HepG2 (cell line): ENCODE results near the gene PLAA. TPM values are rescaled to one million over a fixed set of nuclear protein-coding genes. Genes with fewer than 3 reads are reported as not detected.
A peak's percentile ranks its signal among the peaks of the same experiment; 100 is the strongest.

Experiments used
- ATAC-seq: fragments of 200-7000 bp; cut with Tn5 transposase; 3 replicates; pipeline ENCODE4 v1.9.1; 2020; ENCODE audit warnings: mild to moderate bottlenecking, moderate library complexity
- BruUV-seq: library from RNA; stranded (reverse); fragments of 400-500 nt; replicated peaks from 2 replicates; lab custom pipeline; 2021; lab: Mats Ljungman, UMichigan
- CTCF ChIA-PET: fragments of 300-600 bp; formaldehyde crosslinking; extraction: SDS; loops from one replicate; lab custom pipeline; 2021; ENCODE audit warnings: low total read pairs, inconsistent platforms, low intra/inter-chr PET ratio; lab: Yijun Ruan, JAX
- POLR2A ChIA-PET: fragments of 350-600 bp; sonication (Branson Sonifier 250); formaldehyde crosslinking; loops from one replicate; lab custom pipeline; 2020; ENCODE audit warnings: antibody characterized with exemption, inconsistent platforms; lab: Yijun Ruan, JAX
- DNase-seq: peaks from one replicate; pipeline ENCODE4 v3.0.0-alpha.2; 2015; ENCODE audit warnings: low spot score
- FAIRE-seq: peaks from 3 replicates; lab custom pipeline; 2011; peaks lifted over from hg19 to GRCh38; lab: Jason Lieb, UNC
- H2AFZ ChIP-seq: one replicate; pipeline ENCODE4 v1.6.1; 2011; ENCODE audit warnings: low read length, inconsistent platforms
- H3K27ac ChIP-seq: fragments of 300-600 bp; 3 replicates; pipeline ENCODE4 v1.8.0; 2011; ENCODE audit warnings: mixed run types, mild to moderate bottlenecking, mixed read lengths, low read length, inconsistent platforms; ENCODE audit not compliant: insufficient read depth; ENCODE audit errors: extremely low read length
- H3K27me3 ChIP-seq, 2 experiments: fragments of 200-600 bp in 1 of 2; 2 replicates in 1 of 2; 3 replicates in 1 of 2; pipeline versions ENCODE4 v1.6.0 to v1.8.0; 2011; ENCODE audit warnings: low read length in 2 of 2, mild to moderate bottlenecking in 2 of 2, moderate library complexity in 2 of 2, inconsistent platforms in 1 of 2; ENCODE audit not compliant: insufficient read depth in 2 of 2, control insufficient read depth in 1 of 2
- H3K36me3 ChIP-seq, 2 experiments: fragments of 200-600 bp in 1 of 2; replicated peaks in 1 of 2; 2 replicates in 1 of 2; 3 replicates in 1 of 2; pipeline versions ENCODE4 v1.5.1 to v1.8.0; 2011; ENCODE audit warnings: low read length in 2 of 2, inconsistent platforms in 1 of 2; ENCODE audit not compliant: insufficient read depth in 2 of 2, control insufficient read depth in 1 of 2
- H3K4me1 ChIP-seq: 2 replicates; pipeline ENCODE4 v1.5.1; 2012; ENCODE audit warnings: low read length, inconsistent platforms; ENCODE audit not compliant: insufficient read depth
- H3K4me2 ChIP-seq: 2 replicates; pipeline ENCODE4 v1.6.0; 2011; ENCODE audit warnings: low read depth, low read length, inconsistent platforms
- H3K4me3 ChIP-seq, 3 experiments: fragments of 200-600 bp in 1 of 3; sonication (generic), shearing (Covaris generic) in 1 of 3; replicated peaks in 1 of 3; 2 replicates each; pipeline ENCODE4 v1.5.1; 2011 to 2016; ENCODE audit warnings: low read length in 3 of 3, inconsistent platforms in 2 of 3, low read depth in 2 of 3, mild to moderate bottlenecking in 2 of 3, control low read depth in 1 of 3, mixed read lengths in 1 of 3; ENCODE audit not compliant: insufficient read depth in 1 of 3
- H3K79me2 ChIP-seq: one replicate; pipeline ENCODE4 v1.6.1; 2011; ENCODE audit warnings: low read length, inconsistent platforms; ENCODE audit not compliant: insufficient read depth
- H3K9ac ChIP-seq: 2 replicates; pipeline ENCODE4 v1.6.0; 2011; ENCODE audit warnings: mild to moderate bottlenecking, low read depth, low read length, inconsistent platforms; ENCODE audit not compliant: insufficient read depth
- H3K9me3 ChIP-seq: 2 replicates; pipeline ENCODE4 v1.5.1; 2012; ENCODE audit warnings: mild to moderate bottlenecking, low read length
- H4K20me1 ChIP-seq: 2 replicates; pipeline ENCODE4 v1.6.0; 2011; ENCODE audit warnings: inconsistent platforms, mild to moderate bottlenecking, low read length, moderate library complexity; ENCODE audit not compliant: insufficient read depth
- FOXA3 ChIP-seq: IDR thresholded peaks from 2 replicates; pipeline ENCODE4 v1.6.1; 2016; ENCODE audit warnings: missing genetic modification reagents, missing compliant biosample characterization
- HNF4A ChIP-seq: sonication (generic); formaldehyde crosslinking; IDR thresholded peaks from 2 replicates; pipeline ENCODE4 v1.4.0; 2020; ENCODE audit warnings: missing genetic modification reagents
- MIXL1 ChIP-seq: IDR thresholded peaks from 2 replicates; pipeline ENCODE4 v1.6.1; 2016
- SKI ChIP-seq: fragments of 450-650 bp; IDR thresholded peaks from one replicate; pipeline ENCODE4 v1.6.1; 2018; ENCODE audit warnings: mild to moderate bottlenecking; ENCODE audit not compliant: partially characterized antibody
- YEATS4 ChIP-seq: sonication (generic); formaldehyde crosslinking; IDR thresholded peaks from 2 replicates; pipeline ENCODE4 v1.4.0; 2020; ENCODE audit warnings: missing genetic modification reagents, borderline replicate concordance
- ZNF468 ChIP-seq: sonication (generic); formaldehyde crosslinking; IDR thresholded peaks from 2 replicates; pipeline ENCODE4 v1.8.0; 2022; ENCODE audit warnings: mild to moderate bottlenecking, moderate library complexity, missing genetic modification reagents
- WGBS: methylation state at CpG from one replicate; pipeline ENCODE4 v1.1.6; 2017; ENCODE audit warnings: low lambda C conversion rate; 5-methylcytosine and 5-hydroxymethylcytosine counted together
- in situ Hi-C: cut with HindIII; loops from 2 replicates; pipeline ENCODE4 v1.10.0; 2017; ENCODE audit warnings: low pct_unique_long_range_greater_than_20kb; ENCODE audit not compliant: extremely low pct_ligation_motif_present
- intact Hi-C: fragments of 100-400 bp; cut with micrococcal nuclease; formaldehyde crosslinking; loops from one replicate; pipeline ENCODE4 v1.10.0; 2022; ENCODE audit not compliant: unreplicated experiment
- polyA plus RNA-seq, 8 experiments: library from polyadenylated mRNA; depleted of rRNA in 3 of 8; stranded (reverse) in 7 of 8; unstranded in 1 of 8; fragments of >200 nt; fragmentation: Illumina TruSeq in 4 of 8; extraction: Trizol in 4 of 8; gene quantifications; 2 replicates each; pipeline versions ENCODE4 v1.2.1 to v1.2.3, GENCODE V29; 2011 to 2016; ENCODE audit warnings: low read depth in 4 of 8, missing spikeins in 1 of 8, mixed read lengths in 1 of 8; ENCODE audit not compliant: insufficient read depth in 1 of 8
- total RNA-seq, 5 experiments: library from RNA; depleted of rRNA; stranded (reverse); fragments of >200 nt; fragmentation: Illumina TruSeq; extraction: Trizol; gene quantifications; 2 replicates each; pipeline ENCODE4 v1.2.3, GENCODE V29; 2016; ENCODE audit warnings: low read depth in 1 of 5
- TF ChIP-seq, protein P1 (sequence below): sonication (generic); formaldehyde crosslinking; IDR thresholded peaks from 2 replicates; pipeline ENCODE4 v1.4.0; 2020; ENCODE audit warnings: mild to moderate bottlenecking, missing genetic modification reagents
- TF ChIP-seq, protein P2 (sequence below): sonication (generic); formaldehyde crosslinking; IDR thresholded peaks from 2 replicates; pipeline ENCODE4 v1.5.0; 2020; ENCODE audit warnings: mild to moderate bottlenecking, missing genetic modification reagents, moderate library complexity
- TF ChIP-seq, protein P3 (sequence below): sonication (generic); formaldehyde crosslinking; IDR thresholded peaks from 2 replicates; pipeline ENCODE4 v1.8.0; 2022; ENCODE audit warnings: mild to moderate bottlenecking, missing genetic modification reagents, moderate library complexity

PLAA gene
- total and polyA plus RNA-seq, 2 of the 13 experiments (the other 11 are each of a cell fraction or from before 2014, with no cell fraction given) = 5.8 to 22.9 TPM

DNA sequence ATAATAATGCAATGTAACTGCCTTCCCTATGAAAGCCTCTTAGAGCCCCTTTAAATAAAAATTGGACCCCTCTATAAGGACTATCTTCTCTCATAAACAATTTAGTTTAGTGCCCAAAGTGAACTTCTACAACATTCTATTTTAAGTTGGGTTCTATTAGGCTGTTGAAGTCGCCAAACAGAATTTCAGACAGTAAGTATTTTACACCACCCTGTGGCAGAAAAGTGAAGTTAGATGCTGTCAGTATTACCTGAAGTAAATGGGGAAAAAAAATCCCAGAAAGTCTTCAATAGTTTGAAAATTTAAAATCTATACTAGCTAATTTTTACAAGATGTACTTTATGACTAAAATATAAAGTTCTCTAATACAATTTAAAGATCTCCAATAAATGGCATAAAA is 84.0 kb downstream of the PLAA start:
- POLR2A ChIA-PET = no interaction called here
- no peak overlapping the region for H3K9ac ChIP-seq
- intact Hi-C loops (no loop called here), in situ Hi-C loops (no loop called here)
- H3K27me3 ChIP-seq = no peaks in the 10 kb centered on the region
- H3K36me3 ChIP-seq = peaks cover 5 to 22% of the 10 kb centered on the region in 2 experiments; a peak in 4 of 5 replicates
- DNase-seq (peak; percentile 5), FAIRE-seq (no peak), ATAC-seq (peak; percentile 49; the same call in 1 of the 3 replicates)
- no peak overlapping the region for H2AFZ ChIP-seq
- TF ChIP-seq, protein P1, sequence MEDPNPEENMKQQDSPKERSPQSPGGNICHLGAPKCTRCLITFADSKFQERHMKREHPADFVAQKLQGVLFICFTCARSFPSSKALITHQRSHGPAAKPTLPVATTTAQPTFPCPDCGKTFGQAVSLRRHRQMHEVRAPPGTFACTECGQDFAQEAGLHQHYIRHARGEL (CRISPR knock-in tag) = no peak
- no peak for TF ChIP-seq FOXA3 (CRISPR knock-in tag)
- TF ChIP-seq, protein P2, sequence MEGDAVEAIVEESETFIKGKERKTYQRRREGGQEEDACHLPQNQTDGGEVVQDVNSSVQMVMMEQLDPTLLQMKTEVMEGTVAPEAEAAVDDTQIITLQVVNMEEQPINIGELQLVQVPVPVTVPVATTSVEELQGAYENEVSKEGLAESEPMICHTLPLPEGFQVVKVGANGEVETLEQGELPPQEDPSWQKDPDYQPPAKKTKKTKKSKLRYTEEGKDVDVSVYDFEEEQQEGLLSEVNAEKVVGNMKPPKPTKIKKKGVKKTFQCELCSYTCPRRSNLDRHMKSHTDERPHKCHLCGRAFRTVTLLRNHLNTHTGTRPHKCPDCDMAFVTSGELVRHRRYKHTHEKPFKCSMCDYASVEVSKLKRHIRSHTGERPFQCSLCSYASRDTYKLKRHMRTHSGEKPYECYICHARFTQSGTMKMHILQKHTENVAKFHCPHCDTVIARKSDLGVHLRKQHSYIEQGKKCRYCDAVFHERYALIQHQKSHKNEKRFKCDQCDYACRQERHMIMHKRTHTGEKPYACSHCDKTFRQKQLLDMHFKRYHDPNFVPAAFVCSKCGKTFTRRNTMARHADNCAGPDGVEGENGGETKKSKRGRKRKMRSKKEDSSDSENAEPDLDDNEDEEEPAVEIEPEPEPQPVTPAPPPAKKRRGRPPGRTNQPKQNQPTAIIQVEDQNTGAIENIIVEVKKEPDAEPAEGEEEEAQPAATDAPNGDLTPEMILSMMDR (CRISPR knock-in tag) = peak; percentile 19; the same call in 1 of the 2 replicates
- H3K27ac ChIP-seq = no peak overlapping the region
- no peaks in the 10 kb centered on the region for H3K79me2 ChIP-seq
- no peaks in the 10 kb centered on the region for H3K4me1 ChIP-seq
- WGBS = 76% methylated on average over 1 of the region's 1 CpG
- no peak overlapping the region for H3K4me2 ChIP-seq
- H3K9me3 ChIP-seq = no peaks in the 10 kb centered on the region
- no peaks in the 10 kb centered on the region for H4K20me1 ChIP-seq
- CTCF ChIA-PET = interaction anchor here (1.6 kb wide), 1 partner anchor 119 kb away, joined by 6 read pairs; no protein-coding TSS in a partner anchor
- no peak overlapping the region for H3K4me3 ChIP-seq
- no TSS peak for BruUV-seq

DNA sequence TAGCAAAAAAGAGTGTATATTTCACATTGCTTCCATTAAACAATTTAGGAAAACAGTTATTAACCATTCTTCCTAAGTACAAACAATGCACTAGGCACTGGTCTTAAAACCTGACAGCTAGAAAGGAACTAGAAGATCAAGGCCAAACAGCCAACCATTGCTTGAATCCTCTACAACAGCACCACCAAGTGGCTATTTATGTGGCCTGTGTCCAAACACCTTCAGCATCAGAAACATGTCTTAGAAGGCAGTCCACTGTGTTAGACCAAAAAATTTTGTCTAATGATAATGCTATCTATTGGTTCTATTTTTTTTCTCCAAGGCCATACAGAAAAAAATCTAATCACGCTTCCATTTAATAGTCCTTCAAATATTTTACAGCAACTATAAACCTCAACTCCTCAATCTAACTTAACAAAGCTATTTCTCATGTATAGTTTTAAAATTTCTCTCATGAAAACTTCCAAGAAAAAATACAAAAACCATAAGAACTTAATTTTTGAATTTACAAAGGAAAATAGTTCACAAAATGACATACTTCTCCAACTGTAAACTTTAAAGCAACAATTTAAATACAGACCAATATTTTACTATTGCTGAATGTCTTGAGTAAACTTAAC is 90.5 kb downstream of the PLAA start:
- Histone ChIP-seq H3K27me3 (no peaks in the 10 kb centered on the region), H3K9me3 (no peaks in the 10 kb centered on the region), H3K4me3 (no peak overlapping the region), H3K79me2 (no peaks in the 10 kb centered on the region), H3K27ac (no peak overlapping the region), H4K20me1 (no peaks in the 10 kb centered on the region), H3K36me3 (peaks cover 5 to 39% of the 10 kb centered on the region in 2 experiments), H3K4me1 (no peaks in the 10 kb centered on the region), H2AFZ (no peak overlapping the region), H3K4me2 (no peak overlapping the region), H3K9ac (no peak overlapping the region)
- DNase-seq (peak; percentile 49), FAIRE-seq (no peak), ATAC-seq (peak; percentile 80)
- 95% methylated on average over 1 of the region's 1 CpG for WGBS
- CTCF ChIA-PET = interaction anchor here (0.6 to 0.7 kb wide), 2 partner anchors 112 kb away, joined by 3 read pairs; no protein-coding TSS in a partner anchor
- in situ Hi-C loops = loop anchor here (5.0 kb wide), 1 partner anchor 109 kb away; no protein-coding TSS in a partner anchor
- POLR2A ChIA-PET = no interaction called here
- intact Hi-C loops = loop anchor here (1.0 kb wide), 2 partner anchors 108 to 112 kb away; no protein-coding TSS in a partner anchor
- no TSS peak for BruUV-seq
- no peak for TF ChIP-seq SKI
- TF ChIP-seq ZNF468 (CRISPR knock-in tag) = no peak
- peak; percentile 9; the same call in 1 of the 2 replicates for TF ChIP-seq HNF4A (CRISPR knock-in tag)
- TF ChIP-seq YEATS4 = no peak
- TF ChIP-seq, protein P2 (CRISPR knock-in tag) = peak; percentile 76
- TF ChIP-seq, protein P3, sequence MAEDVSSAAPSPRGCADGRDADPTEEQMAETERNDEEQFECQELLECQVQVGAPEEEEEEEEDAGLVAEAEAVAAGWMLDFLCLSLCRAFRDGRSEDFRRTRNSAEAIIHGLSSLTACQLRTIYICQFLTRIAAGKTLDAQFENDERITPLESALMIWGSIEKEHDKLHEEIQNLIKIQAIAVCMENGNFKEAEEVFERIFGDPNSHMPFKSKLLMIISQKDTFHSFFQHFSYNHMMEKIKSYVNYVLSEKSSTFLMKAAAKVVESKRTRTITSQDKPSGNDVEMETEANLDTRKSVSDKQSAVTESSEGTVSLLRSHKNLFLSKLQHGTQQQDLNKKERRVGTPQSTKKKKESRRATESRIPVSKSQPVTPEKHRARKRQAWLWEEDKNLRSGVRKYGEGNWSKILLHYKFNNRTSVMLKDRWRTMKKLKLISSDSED (CRISPR knock-in tag) = no peak
- 0 out of 2 replicates have a peak, but pooled peaks have one; percentile 20 for TF ChIP-seq MIXL1 (CRISPR knock-in tag)
